HepG2 (cell line): ENCODE measurements around the gene AHNAK. TPM values are rescaled to one million over a fixed set of nuclear protein-coding genes. Genes with fewer than 3 reads are reported as not detected.

ENCODE experiments used
- CC2D1A ChIP-seq: sonication (generic); formaldehyde crosslinking; IDR thresholded peaks from 2 replicates; pipeline ENCODE4 v1.8.1; 2023; ENCODE audit warnings: mild to moderate bottlenecking, missing genetic modification reagents
- DMAP1 ChIP-seq: IDR thresholded peaks from 2 replicates; pipeline ENCODE4 v1.6.1; 2016
- EHMT2 ChIP-seq: fragments of 200-600 bp; sonication (generic); IDR thresholded peaks from 2 replicates; pipeline ENCODE4 v1.7.0; 2017; ENCODE audit warnings: antibody characterized with exemption, low read depth, low read length, borderline replicate concordance
- GABPA ChIP-seq, 2 experiments: IDR thresholded peaks; 2 replicates each; pipeline ENCODE4 v1.6.1; 2011 to 2016; ENCODE audit warnings: low read depth in 2 of 2, low read length in 1 of 2, missing biosample characterization in 1 of 2, missing genetic modification characterization in 1 of 2
- GTF2F1 ChIP-seq: fragments of 150-350 bp; IDR thresholded peaks from 2 replicates; pipeline ENCODE4 v1.6.1; 2014; ENCODE audit warnings: low read length
- HMG20A ChIP-seq: IDR thresholded peaks from 2 replicates; pipeline ENCODE4 v1.6.1; 2016; ENCODE audit warnings: borderline replicate concordance
- MTA1 ChIP-seq: sonication (generic); formaldehyde crosslinking; IDR thresholded peaks from 2 replicates; pipeline ENCODE4 v1.4.0; 2020; ENCODE audit warnings: missing genetic modification reagents, mild to moderate bottlenecking, borderline replicate concordance
- RELA ChIP-seq: sonication (generic); formaldehyde crosslinking; IDR thresholded peaks from 2 replicates; pipeline ENCODE4 v1.4.0; 2020; ENCODE audit warnings: missing genetic modification reagents
- SAFB2 ChIP-seq: sonication (generic); formaldehyde crosslinking; IDR thresholded peaks from 2 replicates; pipeline ENCODE4 v1.5.1; 2020; ENCODE audit warnings: missing genetic modification reagents, low read depth, mild to moderate bottlenecking, borderline replicate concordance
- SMAD3 ChIP-seq: sonication (generic); formaldehyde crosslinking; IDR thresholded peaks from 2 replicates; pipeline ENCODE4 v1.4.0; 2020; ENCODE audit warnings: missing genetic modification reagents
- SPEN ChIP-seq: sonication (generic); formaldehyde crosslinking; IDR thresholded peaks from 2 replicates; pipeline ENCODE4 v1.5.1; 2020; ENCODE audit warnings: low read depth, mild to moderate bottlenecking, missing genetic modification reagents
- ZKSCAN8 ChIP-seq: IDR thresholded peaks from 2 replicates; pipeline ENCODE4 v1.6.1; 2016; ENCODE audit warnings: borderline replicate concordance, missing genetic modification reagents, missing compliant biosample characterization
- ZNF101 ChIP-seq: sonication (generic); formaldehyde crosslinking; IDR thresholded peaks from 2 replicates; pipeline ENCODE4 v1.4.0; 2020; ENCODE audit warnings: mild to moderate bottlenecking, low read depth, missing genetic modification reagents, borderline replicate concordance
- ZNF230 ChIP-seq: sonication (generic); formaldehyde crosslinking; IDR thresholded peaks from 2 replicates; pipeline ENCODE4 v1.4.0; 2020; ENCODE audit warnings: mild to moderate bottlenecking, missing genetic modification reagents
- ZNF274 ChIP-seq: sonication (generic); formaldehyde crosslinking; IDR thresholded peaks from 2 replicates; pipeline ENCODE4 v1.5.1; 2020; ENCODE audit warnings: mild to moderate bottlenecking, missing genetic modification reagents
- ZSCAN30 ChIP-seq: sonication (generic); formaldehyde crosslinking; IDR thresholded peaks from 2 replicates; pipeline ENCODE4 v1.5.0; 2020; ENCODE audit warnings: mild to moderate bottlenecking, missing genetic modification reagents
- polyA plus RNA-seq, 8 experiments: library from polyadenylated mRNA; depleted of rRNA in 3 of 8; stranded (reverse) in 7 of 8; unstranded in 1 of 8; fragments of >200 nt; fragmentation: Illumina TruSeq in 4 of 8; extraction: Trizol in 4 of 8; gene quantifications; 2 replicates each; pipeline versions ENCODE4 v1.2.1 to v1.2.3, GENCODE V29; 2011 to 2016; ENCODE audit warnings: low read depth in 4 of 8, missing spikeins in 1 of 8, mixed read lengths in 1 of 8; ENCODE audit not compliant: insufficient read depth in 1 of 8
- total RNA-seq, 5 experiments: library from RNA; depleted of rRNA; stranded (reverse); fragments of >200 nt; fragmentation: Illumina TruSeq; extraction: Trizol; gene quantifications; 2 replicates each; pipeline ENCODE4 v1.2.3, GENCODE V29; 2016; ENCODE audit warnings: low read depth in 1 of 5
- TF ChIP-seq, protein P1 (sequence below): sonication (generic); formaldehyde crosslinking; IDR thresholded peaks from 2 replicates; pipeline ENCODE4 v1.9.0; 2021; ENCODE audit warnings: missing genetic modification reagents, borderline replicate concordance
- TF ChIP-seq, protein P2 (sequence below): sonication (generic); formaldehyde crosslinking; IDR thresholded peaks from 2 replicates; pipeline ENCODE4; 2020; ENCODE audit warnings: missing genetic modification reagents, mild to moderate bottlenecking, borderline replicate concordance
- TF ChIP-seq, protein P3 (sequence below): sonication (generic); formaldehyde crosslinking; IDR thresholded peaks from 2 replicates; pipeline ENCODE4 v1.5.0; 2020; ENCODE audit warnings: missing genetic modification reagents
- TF ChIP-seq, protein P4 (sequence below): sonication (generic); formaldehyde crosslinking; IDR thresholded peaks from 2 replicates; pipeline ENCODE4 v1.5.0; 2020; ENCODE audit warnings: missing genetic modification reagents
- TF ChIP-seq, protein P5 (sequence below): sonication (generic); formaldehyde crosslinking; conservative IDR thresholded peaks from 2 replicates; pipeline ENCODE4 v1.8.0; 2022; ENCODE audit warnings: mild to moderate bottlenecking, moderate library complexity, missing genetic modification reagents

AHNAK gene
- total and polyA plus RNA-seq, 2 of the 13 experiments (the other 11 are each of a cell fraction or from before 2014, with no cell fraction given), result 23.4 to 25.0 TPM

DNA sequence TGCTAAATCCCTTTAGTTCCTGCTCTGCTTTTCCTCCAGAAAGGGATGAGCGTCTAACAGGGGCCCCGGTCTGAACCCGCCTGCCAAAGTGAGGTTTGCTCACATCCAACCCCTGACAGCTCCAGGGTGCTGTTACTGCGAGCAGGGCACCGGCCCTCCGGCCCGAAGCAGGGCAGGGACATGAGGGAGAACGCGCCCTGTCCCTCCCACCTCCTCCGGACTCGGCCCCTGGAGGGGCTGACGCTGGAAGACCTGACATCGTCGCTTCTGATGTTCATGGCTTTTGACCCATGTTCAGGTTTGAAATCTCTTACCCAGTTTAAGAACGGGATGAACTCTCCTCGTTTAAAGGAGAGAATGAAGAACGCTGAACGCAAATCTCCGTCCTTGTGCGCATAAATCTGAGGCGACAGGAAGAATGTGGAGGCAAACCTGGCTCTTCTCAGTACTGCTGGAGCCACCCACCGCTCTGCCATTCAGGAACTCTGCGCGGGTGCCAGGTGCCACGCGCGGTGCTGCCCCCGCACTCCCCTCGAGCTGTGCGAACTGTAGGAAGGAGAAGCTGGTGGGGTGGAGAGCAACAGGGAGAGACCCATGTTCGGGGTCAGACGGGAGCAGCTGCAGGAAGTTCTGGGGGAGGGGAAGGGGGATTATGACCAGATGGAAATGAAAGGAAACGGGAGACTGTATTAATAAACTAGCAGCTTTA, 27.9 kb upstream of the AHNAK start (continued):
- TF ChIP-seq CC2D1A, result no peak
- TF ChIP-seq, protein P1, sequence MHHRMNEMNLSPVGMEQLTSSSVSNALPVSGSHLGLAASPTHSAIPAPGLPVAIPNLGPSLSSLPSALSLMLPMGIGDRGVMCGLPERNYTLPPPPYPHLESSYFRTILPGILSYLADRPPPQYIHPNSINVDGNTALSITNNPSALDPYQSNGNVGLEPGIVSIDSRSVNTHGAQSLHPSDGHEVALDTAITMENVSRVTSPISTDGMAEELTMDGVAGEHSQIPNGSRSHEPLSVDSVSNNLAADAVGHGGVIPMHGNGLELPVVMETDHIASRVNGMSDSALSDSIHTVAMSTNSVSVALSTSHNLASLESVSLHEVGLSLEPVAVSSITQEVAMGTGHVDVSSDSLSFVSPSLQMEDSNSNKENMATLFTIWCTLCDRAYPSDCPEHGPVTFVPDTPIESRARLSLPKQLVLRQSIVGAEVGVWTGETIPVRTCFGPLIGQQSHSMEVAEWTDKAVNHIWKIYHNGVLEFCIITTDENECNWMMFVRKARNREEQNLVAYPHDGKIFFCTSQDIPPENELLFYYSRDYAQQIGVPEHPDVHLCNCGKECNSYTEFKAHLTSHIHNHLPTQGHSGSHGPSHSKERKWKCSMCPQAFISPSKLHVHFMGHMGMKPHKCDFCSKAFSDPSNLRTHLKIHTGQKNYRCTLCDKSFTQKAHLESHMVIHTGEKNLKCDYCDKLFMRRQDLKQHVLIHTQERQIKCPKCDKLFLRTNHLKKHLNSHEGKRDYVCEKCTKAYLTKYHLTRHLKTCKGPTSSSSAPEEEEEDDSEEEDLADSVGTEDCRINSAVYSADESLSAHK (CRISPR knock-in tag), result no peak
- TF ChIP-seq, protein P2, sequence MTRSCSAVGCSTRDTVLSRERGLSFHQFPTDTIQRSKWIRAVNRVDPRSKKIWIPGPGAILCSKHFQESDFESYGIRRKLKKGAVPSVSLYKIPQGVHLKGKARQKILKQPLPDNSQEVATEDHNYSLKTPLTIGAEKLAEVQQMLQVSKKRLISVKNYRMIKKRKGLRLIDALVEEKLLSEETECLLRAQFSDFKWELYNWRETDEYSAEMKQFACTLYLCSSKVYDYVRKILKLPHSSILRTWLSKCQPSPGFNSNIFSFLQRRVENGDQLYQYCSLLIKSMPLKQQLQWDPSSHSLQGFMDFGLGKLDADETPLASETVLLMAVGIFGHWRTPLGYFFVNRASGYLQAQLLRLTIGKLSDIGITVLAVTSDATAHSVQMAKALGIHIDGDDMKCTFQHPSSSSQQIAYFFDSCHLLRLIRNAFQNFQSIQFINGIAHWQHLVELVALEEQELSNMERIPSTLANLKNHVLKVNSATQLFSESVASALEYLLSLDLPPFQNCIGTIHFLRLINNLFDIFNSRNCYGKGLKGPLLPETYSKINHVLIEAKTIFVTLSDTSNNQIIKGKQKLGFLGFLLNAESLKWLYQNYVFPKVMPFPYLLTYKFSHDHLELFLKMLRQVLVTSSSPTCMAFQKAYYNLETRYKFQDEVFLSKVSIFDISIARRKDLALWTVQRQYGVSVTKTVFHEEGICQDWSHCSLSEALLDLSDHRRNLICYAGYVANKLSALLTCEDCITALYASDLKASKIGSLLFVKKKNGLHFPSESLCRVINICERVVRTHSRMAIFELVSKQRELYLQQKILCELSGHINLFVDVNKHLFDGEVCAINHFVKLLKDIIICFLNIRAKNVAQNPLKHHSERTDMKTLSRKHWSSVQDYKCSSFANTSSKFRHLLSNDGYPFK (CRISPR knock-in tag), result no peak
- no peak for TF ChIP-seq DMAP1 (CRISPR knock-in tag)
- TF ChIP-seq, protein P3, sequence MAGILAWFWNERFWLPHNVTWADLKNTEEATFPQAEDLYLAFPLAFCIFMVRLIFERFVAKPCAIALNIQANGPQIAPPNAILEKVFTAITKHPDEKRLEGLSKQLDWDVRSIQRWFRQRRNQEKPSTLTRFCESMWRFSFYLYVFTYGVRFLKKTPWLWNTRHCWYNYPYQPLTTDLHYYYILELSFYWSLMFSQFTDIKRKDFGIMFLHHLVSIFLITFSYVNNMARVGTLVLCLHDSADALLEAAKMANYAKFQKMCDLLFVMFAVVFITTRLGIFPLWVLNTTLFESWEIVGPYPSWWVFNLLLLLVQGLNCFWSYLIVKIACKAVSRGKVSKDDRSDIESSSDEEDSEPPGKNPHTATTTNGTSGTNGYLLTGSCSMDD (CRISPR knock-in tag), result no peak
- TF ChIP-seq ZNF101 (CRISPR knock-in tag), result no peak
- TF ChIP-seq SMAD3 (CRISPR knock-in tag), result no peak
- 0 out of 2 replicates have a peak, but pooled peaks have one; percentile 76 for TF ChIP-seq ZNF230
- no peak for TF ChIP-seq HMG20A (CRISPR knock-in tag)
- no peak for TF ChIP-seq GABPA (IDR thresholded peaks at IDR 0.05; ENCODE audit: low read depth, low read length)
- TF ChIP-seq GABPA (CRISPR knock-in tag; IDR thresholded peaks at IDR 0.05; ENCODE audit: low read depth), result 0 out of 2 replicates have a peak, but pooled peaks have one; percentile 9
- 0 out of 2 replicates have a peak, but pooled peaks have one; percentile 63 for TF ChIP-seq ZSCAN30 (CRISPR knock-in tag)
- no peak for TF ChIP-seq SAFB2 (CRISPR knock-in tag)
- no peak for TF ChIP-seq MTA1 (CRISPR knock-in tag)
- TF ChIP-seq SPEN (CRISPR knock-in tag), result no peak
- TF ChIP-seq ZNF274 (CRISPR knock-in tag), result no peak
- TF ChIP-seq GTF2F1, result no peak
- no peak for TF ChIP-seq ZKSCAN8 (CRISPR knock-in tag)
- TF ChIP-seq EHMT2, result no peak
- TF ChIP-seq, protein P4, sequence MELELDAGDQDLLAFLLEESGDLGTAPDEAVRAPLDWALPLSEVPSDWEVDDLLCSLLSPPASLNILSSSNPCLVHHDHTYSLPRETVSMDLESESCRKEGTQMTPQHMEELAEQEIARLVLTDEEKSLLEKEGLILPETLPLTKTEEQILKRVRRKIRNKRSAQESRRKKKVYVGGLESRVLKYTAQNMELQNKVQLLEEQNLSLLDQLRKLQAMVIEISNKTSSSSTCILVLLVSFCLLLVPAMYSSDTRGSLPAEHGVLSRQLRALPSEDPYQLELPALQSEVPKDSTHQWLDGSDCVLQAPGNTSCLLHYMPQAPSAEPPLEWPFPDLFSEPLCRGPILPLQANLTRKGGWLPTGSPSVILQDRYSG (CRISPR knock-in tag), result no peak
- TF ChIP-seq RELA (CRISPR knock-in tag), result no peak
- TF ChIP-seq, protein P5, sequence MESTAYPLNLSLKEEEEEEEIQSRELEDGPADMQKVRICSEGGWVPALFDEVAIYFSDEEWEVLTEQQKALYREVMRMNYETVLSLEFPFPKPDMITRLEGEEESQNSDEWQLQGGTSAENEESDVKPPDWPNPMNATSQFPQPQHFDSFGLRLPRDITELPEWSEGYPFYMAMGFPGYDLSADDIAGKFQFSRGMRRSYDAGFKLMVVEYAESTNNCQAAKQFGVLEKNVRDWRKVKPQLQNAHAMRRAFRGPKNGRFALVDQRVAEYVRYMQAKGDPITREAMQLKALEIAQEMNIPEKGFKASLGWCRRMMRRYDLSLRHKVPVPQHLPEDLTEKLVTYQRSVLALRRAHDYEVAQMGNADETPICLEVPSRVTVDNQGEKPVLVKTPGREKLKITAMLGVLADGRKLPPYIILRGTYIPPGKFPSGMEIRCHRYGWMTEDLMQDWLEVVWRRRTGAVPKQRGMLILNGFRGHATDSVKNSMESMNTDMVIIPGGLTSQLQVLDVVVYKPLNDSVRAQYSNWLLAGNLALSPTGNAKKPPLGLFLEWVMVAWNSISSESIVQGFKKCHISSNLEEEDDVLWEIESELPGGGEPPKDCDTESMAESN, result no peak
